NCI-H1417 (cell line): Measurements from ENCODE around the gene PHF1.
"Not testable (repeated sequence)": the region's sequence is repeated elsewhere in the genome, so short reads cannot be mapped to it uniquely, and the experiment has no call there.

Source experiments
- DNase-seq, 3 experiments: peaks; one replicate each; lab custom pipeline; 2025; lab: John Stamatoyannopoulos, UW

PHF1 gene

GRCh38 chr6:33391922-33392594 lies 18.8 kb upstream of the PHF1 start:
- peak in 2 of 3 experiments; percentile 53 to 69 for DNase-seq

GRCh38 chr6:33392595-33392948 lies 18.2 kb upstream of the PHF1 start:
- DNase-seq: peak in 1 of 3 experiments; percentile 20

GRCh38 chr6:33392979-33393378 lies 17.8 kb upstream of the PHF1 start:
- no peak for DNase-seq

GRCh38 chr6:33397541-33397940 lies 13.3 kb upstream of the PHF1 start:
- no peak for DNase-seq

GRCh38 chr6:33398601-33399000 lies 12.2 kb upstream of the PHF1 start:
- DNase-seq: not testable (repeated sequence)

- not testable (repeated sequence) for DNase-seq
These were observed 10.9 kb upstream of the PHF1 start for GRCh38 chr6:33399881-33400280.

- DNase-seq: no peak
These were observed 5.9 kb upstream of the PHF1 start for GRCh38 chr6:33404884-33405283.

GRCh38 chr6:33405386-33405940 lies 5.4 kb upstream of the PHF1 start:
- DNase-seq: no peak

- DNase-seq: no peak
These were observed 4.7 kb upstream of the PHF1 start for GRCh38 chr6:33406126-33406525.

GRCh38 chr6:33407132-33407718 lies 3.6 kb upstream of the PHF1 start:
- peak in 1 of 3 experiments; percentile 9 for DNase-seq

- peak; percentile 96 to 98 (median 97) for DNase-seq
These were observed 634 bp upstream of the PHF1 start for GRCh38 chr6:33410050-33410710.

GRCh38 chr6:33411632-33412005 lies 805 bp downstream of the PHF1 start:
- peak in 1 of 3 experiments; percentile 31 for DNase-seq

GRCh38 chr6:33412140-33413009 lies 1.6 kb downstream of the PHF1 start:
- DNase-seq: no peak

- no peak for DNase-seq
These were observed 2.7 kb downstream of the PHF1 start for GRCh38 chr6:33413241-33414120.

- no peak for DNase-seq
These were observed 3.9 kb downstream of the PHF1 start for GRCh38 chr6:33414592-33415271.

GRCh38 chr6:33415831-33416230 lies 5.0 kb downstream of the PHF1 start:
- no peak for DNase-seq

- no peak for DNase-seq
These were observed 5.7 kb downstream of the PHF1 start for GRCh38 chr6:33416386-33417127.

- peak in 1 of 3 experiments; percentile 51 for DNase-seq
These were observed 6.5 kb downstream of the PHF1 start for GRCh38 chr6:33417128-33417902.
